NCI-H1092 treated with DMSO at 0.1 percent for 48 hours (cell line): ENCODE measurements around the gene AP1G2.

Source experiments
- DNase-seq: peaks from one replicate; lab custom pipeline; 2025; lab: John Stamatoyannopoulos, UW

Gene AP1G2

DNA sequence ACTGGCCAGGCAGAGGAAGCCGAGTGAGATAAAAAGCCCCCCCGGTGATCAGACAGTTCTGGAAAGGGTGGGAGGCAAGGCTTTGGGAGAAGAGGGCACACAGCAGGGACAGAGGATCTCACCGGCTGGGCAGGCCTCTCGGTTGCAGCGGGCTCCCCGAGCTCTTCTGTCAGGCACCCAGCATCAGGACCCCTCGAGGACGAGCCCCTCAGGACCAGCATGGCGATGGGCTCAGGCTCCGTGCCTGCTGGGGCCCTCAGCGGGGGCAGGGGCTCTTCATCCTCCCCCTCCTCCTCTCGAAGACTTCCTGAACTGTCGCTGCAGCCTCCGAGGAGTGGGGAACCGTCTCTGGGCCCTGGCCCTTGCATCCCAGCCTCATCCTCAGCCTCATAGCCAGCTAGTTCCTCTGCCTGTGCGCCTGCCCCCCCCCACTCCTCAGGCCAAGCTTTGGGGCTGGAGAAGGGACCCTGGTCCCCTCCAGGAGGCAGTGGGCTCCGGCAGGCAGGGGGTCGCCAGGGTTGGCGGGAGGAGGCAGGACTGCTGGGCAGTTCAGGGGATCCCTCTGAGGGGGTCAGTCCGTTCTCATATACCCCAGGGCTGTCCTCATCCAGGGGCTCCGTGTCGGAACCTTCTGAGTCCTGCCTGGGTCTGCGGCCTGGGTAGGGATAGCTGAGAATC is 3.4 kb upstream of the AP1G2 start:
- DNase-seq: no peak

DNA sequence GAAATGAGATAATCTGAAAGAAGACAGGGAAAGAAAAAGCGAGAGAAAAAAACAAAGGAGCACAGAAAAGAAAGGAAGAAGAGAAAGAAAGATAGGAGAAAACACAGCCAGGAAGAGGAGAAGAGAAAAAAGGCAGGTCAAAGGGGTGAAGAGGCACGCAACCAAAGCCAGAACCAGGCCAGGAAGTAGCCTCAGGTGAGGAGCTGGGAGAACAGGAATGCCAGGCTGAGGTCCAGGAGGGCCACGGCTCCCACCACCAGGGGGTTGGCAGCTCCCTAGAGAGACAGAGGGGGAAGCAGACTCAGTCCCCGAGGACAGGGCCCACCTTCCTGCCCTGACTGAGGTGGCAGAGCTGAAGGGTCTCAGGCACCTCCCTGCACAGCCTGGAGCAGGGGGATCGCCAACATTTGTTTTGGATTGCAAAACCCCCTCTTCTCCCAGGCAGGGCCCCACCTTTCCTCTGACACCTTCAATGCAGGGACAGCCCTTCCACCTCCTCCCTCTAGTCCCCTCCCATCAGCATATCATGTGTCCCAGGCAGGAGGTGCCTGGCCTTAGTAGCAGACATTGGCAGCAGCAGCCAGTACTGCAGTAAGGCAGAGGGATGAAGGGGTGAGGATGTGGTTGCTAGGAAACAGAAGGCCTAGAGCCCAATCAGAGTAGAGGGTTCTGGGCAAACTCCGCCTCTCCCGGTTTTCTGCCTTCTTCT is 2.0 kb upstream of the AP1G2 start:
- DNase-seq: peak; percentile 11

DNA sequence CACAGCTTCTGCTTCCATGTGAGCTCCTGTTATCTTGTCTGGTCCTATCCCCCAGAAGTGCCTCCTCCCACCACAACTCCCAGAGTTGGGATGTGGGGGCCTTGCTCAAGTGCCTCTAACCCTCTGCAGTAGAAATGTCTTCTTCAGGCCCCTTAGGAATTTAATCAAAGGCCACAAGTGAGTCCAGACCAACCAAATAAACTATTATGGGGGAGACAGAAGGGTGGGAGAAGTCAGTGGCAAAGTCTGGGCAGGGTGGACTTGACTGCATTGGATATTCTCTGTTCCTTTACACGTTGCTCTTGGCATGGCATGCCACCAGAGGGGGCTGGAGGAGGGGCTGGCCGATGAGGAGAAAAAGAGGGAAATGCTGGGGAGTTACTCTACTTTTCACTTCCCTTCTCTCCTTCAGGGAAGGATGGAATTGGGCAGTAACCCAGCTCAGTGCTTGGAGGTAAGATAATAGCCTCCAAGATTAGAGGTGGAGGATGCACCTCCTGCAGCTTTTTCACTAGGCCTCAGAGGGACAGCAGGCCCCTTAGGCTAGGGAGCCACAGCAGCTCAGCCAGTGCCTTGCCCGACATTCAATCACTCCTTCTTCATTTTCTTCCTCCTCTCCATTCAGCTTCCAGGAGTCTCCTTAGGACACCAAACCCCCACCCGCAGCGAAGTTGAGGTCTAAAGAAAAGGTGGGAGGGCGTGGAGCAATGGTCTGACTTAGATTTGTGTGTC is 1.2 kb upstream of the AP1G2 start:
- no peak for DNase-seq

DNA sequence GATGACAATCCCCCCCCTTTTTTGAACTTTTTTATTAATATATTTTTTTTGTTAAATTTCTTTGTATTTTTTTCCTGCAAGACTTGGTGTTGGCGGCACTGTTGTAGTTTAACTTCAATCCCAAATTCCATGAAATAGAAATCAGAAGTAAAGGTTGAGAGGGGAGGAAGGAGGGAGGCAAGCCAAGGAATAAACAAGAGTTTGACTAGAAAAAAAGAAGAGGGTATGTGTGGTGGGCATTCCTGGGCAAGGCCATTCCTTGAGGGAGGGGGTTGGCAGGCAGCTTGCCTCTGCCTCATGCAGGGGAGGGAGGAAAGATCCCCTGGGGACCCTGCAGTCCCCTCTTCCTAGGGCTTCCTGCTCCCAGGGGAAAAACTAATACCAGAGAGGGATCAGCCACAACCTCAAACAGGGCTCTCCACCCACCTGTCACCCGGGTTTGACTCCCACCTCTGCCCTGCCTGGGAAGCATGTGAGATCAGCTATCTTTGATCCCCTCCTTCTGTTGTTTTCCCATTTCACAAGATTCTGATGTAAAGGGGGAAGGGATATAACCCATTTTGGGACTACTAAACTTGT is 519 bp upstream of the AP1G2 start:
- no peak for DNase-seq

DNA sequence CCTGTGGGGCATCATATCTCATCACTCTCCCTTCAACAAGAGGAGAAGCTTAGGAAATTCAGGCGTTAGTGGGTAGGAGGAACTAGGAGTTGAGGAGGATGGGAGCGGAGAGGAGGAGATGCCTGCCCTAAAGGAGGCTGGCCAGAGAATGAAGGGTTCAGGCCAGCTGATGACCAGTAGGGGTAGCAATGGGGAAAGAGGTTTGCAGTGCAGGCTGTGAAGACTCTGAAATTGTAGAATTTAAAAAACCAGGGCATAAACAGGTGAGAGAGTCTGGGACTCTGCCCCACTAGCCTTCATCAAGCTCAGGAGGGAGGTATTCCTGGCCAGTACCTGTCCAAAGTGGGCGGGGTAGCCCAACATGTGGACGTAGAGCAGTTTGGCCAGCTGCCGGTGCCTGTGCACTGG is 809 bp downstream of the AP1G2 start:
- peak; percentile 28 for DNase-seq

DNA sequence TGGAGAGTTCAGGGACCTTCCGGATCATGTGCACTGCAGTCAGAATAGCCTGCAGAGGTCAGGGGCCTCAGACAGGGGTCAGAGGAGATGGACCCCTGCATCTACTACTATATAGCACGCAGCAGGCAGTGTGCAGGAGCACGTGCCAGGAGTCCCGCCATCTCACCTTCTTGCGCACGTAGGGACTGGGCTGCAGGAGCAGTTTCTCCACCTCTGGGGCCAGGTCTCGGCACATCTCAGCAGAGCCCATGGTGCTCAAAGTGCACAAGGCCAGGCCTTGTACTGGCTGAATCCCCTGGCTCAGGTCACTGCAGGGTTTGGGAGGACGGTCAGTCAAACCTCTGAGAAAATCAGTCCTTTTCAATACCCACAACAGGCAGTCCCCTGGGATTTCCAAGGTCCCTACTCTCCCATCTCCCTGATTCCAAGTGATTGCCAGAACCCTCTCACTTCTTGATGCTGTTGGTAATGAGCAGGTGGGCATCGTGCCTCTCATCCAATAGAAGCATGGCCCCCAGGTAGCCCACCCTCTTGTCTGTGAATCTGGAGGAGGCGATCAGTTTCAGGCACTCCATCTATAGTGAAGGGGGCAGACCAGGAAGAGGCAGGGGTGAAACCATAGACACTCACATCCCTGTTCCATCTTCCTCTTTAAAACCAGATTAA is 1.3 kb downstream of the AP1G2 start:
- no peak for DNase-seq

DNA sequence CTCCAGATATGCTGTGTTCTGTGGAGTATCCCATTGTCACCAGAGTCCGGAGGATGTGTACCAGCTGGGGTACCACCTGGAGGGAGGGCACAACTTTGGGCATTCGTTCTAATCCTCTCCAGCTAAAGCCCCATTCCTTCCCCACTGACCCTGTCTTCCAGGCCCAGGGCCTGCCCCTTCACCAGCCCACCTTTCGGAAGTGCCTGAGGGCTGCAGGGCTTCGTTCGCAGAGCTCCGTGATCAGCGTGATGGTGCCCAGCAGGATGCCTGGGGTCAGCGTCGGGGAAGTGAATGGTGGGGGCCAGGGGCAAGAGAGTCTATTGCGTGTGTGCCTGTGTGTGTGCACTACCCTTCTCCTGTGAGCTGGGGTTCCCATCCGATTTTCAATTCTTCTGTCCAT is 2.0 kb downstream of the AP1G2 start:
- DNase-seq: no peak

DNA sequence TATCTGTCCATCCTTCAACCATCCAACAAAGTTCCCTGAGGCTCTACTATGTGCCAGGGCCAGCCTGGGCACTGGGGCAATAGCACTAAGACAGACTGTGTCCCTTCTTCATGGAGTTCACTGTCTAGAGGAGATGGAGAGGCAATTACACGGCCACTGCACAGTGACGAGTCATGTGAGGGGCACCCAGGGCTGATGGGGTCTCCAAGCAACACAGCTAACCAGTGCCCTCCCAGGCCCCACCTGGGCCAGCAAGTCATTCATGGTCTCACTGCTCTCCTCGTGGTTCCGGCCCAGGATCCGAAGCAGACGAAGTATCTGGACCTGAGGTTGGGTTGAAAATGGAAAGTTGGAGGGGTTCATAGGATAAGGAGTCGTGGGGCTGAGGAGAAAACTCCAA is 2.7 kb downstream of the AP1G2 start:
- no peak for DNase-seq

DNA sequence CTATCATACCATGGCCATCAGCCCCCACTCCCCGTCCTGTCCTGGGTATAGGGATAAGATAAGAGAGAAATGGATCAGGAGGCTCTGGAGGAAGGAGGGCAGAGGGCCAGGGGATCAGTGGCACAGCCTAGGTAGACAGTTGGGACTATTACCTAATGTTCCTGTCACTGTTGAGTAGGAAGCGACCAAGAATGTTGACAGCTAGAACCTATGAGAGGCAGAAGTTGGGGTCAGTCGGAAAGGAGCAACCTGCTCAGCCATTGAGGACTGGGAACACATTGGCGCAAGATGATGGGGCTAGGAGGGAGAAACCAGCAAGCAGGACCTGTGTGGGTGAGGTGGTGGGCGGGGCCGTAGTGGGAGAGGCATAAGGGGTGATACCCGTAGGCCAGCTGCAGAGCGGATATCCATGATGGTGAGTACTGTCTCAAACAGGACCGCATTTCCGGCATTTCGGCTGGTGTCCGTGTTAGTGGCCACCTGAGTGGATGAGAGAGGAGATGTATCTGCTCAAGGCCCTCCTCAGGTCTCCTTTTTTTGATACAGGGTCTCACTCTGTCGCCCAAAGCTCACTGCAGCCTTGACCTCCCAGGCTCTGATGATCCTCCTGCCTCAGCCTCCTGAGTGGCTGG is 3.3 kb downstream of the AP1G2 start:
- no peak for DNase-seq

DNA sequence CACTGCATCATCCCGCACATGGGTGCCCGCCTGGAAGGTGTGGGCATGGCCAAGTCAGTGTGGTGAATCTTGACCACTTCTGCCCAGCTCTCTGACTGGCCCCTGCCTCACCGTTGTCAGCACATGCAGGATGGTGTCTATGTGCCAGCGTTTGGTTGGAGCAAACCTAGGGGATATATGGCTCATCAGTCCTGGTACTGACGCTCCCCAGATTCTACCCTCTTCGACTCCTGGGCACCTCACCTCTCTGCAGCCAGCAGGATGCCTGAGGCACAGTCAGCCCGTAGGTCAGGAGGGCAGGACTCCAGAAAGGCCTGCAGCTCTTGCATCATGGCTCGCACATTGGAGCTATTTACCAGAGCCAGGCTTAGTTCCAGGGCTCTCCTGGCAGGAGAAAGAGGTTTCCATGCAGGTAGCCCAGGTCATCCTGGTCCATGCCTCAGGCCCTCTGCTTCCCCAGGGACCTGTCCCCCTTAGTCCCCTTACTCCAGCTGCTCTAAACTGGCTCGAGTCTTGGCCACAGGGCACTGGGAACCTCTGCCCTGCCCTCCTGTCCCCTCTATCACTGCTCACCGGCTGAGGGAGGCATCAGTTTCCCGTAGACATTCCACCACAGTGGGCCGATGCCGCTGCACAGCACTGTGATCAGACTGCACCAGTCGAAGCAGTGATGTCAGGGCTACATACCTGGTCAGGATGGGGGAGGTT is 4.0 kb downstream of the AP1G2 start:
- no peak for DNase-seq

DNA sequence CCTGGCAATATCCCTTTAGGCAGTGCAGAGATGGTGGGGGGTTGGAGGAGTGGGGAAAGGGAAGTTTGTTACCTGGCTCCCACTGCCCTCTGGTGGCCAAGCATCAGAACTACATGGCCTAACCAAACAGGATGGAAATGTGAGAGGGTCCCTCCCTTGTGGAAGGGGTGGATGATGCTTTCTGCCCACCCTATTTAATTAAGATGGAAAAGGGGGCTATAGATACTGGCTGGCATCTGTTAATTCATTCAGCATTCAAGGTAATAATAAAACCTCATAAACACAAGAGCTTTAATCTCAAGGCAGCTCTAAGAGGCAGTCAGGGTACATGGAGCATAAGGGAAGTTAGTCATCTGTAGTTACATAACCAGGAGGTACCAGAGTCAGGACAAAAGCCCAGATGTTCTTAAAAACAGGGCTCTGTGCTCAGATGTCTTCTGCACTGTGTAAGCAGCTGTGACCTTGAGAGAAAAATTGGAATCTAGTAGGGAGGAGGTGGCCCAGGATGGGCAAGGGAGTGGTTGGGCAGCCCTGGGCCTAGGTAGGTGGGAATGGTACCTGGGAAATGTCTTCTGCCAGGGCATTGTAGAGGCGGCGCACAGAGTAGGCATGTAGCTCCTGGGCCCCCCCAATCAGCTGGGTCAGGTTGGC is 4.6 kb downstream of the AP1G2 start:
- DNase-seq: peak; percentile 66

DNA sequence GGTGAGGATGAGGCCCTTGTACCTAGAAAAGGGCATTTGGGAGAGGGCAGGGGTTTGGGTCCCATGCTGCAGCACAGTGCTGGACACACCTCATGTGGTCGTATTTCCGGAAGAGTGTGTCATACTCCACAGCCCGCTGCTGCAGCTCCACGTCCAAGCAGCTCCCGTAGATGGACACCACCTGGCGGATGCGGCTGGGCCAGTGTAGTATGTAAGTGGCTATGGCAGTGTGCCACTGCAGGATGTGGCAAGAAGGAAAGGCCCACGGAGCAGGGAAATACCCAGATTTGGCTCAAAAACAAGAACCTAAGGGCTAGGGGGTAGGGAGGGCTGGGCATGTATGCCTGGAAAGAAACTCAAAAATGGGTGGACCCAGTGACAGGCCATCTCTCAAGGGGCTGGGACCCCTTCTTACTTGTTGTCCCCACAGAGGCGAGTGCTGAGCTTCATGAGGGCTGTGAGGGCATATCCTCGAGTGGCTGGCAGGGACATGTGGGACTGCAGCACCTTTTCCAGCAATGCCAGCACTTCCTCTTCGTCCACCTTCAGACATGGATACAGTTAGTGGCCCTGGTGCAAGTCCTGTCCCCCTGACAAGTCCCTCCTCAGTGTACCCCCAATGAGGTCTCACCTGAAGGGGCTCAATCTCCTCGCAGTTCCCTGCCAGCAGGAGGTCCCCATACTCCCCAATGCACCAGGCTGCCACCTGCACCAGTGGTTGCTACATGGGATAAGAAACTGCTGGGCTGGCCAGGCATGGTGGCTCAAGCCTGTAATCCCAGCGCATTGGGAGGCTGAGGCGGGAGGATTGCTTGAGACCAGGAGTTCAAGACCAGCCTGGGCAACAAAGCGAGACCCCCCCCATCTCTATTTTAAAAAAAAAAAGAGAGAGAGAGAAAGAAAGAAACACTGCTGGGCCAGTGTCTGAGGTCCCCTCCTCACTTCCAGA is 5.4 kb downstream of the AP1G2 start:
- DNase-seq: no peak

DNA sequence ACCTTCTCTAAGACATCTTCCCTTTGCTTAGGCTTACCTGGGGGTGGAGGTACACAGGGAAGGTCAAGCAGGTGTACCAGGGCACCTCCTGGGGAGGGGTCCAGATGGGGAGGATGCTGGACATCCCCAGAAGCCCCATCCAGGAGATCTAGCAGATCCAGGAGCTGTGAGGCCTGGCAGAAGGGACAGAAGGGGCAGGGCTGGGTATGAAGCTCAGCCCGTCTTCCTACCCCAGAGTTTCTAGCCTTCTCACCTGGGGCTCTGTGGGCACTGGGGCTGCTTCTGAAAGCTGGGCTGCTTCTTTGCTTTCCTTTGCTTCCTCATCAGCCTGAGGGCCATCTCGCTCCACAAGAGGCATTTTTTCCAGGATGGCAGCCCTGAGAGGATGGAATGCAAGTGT is 6.3 kb downstream of the AP1G2 start:
- DNase-seq: no peak

DNA sequence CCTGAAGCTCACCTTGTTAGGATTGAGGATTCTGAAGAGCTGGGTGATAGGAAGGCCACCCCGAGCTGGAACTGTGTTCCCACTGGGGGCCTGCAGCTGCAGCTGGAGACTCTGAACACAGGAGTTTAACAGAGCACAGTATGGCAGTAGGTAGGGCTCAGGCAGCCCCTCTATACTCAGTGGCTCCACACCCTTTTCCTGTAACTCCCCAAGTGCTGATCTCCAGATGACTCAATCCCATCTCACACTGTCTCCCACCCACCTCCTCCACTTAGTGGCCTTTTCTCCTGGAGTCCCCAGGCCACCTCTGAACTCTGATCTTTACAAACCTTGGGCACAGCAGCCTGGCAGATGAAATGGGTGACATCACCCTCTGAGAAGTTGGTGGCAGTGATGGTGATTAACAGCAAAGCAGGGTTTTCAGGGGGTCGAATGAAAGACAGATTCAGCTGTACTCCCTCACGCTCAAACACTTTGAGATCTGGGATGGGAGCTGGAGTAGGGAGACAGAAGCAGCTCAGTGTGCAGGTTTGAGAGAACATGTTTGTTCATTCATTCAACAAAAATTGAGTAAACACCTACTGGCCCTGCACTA is 7.6 kb downstream of the AP1G2 start:
- DNase-seq: no peak

DNA sequence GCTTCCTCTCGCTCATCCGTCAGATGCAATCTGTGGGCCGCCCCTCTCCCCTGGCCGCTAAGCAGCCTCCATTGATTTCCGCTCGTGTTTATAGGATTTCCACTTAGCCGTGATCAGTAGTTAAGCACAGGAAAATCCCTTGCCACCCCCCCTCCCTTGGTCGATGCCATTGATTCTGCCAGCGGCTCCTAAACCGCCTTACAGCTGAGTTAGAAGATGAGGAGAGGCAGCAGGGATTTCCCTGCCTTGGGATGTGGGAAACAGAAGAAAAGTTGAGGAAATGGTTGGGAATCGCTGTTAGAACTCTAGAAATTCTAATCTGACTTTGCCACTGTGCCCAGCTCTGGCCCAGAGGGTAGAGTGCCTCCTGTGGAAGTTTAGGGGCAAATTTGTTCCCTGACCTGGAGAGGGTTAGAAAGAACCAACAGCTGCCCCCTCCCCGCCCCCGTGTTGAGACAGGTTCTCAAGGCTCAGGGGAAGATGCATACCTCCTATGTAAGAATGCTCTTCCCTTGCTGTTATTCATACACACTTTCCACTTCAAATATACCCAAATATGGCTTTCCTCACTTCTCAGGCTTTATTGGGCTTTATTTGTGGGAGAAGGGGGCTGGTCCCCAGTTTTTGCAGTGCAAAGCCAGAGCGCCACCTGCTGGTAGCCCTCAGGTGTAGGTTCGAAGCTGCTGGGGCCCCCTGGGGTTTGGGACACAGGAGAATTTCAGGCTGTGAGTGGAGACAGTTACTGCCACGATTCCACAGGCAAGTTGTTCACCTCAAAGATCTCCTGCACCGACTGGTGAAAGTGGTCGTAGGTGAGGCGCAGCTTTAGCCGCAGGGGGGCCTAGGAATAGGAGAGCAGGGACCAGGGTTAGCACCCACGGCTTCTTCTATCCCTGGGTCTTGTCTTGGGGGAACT is 8.3 kb downstream of the AP1G2 start:
- DNase-seq: peak; percentile 42

DNA sequence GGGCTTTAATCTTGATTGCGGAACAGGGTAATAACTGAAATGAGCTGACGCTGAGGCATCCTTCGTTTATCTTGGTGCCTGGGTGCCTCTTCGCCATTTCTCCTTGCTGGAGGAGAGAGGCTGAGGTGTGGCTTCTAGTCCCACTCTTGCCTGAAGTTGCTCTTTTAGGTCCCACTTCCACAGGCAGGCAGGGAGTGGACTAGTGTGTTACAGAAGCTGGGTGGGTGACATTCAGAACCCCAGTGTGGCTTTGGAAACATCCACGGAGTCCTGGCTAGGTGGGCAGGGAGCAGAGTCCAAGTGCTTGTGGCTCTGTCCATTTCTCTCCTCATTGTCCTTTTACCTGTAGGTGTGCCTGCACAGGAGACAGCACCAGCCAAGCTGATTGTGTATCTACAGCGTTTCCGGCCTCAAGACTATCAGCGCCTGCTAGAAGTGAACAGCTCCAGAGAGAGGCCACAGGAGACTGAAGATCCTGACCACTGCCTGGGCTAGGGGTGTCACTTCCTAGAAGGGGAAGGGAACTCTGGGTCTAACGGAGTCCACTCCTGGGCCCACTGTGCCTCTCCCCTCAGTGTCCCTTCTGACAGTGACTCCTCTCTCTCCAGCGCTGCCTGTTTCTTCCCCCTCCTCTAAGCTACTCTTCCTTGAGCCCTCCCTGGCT is 9.1 kb downstream of the AP1G2 start:
- DNase-seq: no peak

DNA sequence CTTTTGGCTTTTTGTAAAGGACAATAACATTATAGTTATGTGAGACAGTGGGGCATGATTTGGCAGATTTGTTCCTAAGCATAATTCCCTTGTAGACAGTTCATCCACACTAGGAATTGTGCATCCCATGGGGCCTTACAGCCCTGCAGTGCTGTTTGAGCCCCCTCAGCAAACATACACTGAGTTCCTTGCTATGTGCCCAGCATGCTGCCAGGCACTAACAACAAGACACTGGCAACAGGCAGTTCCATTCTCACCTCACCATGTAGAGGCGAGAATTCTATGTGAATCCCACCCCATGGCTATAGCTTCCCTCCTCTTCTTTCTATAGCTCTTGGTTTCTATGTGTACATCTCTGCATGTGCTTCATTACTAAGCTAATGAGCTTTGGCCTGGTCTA is 9.6 kb downstream of the AP1G2 start:
- no peak for DNase-seq
